NCI-H187 treated with DMSO at 0.1 percent for 48 hours (cell line): ENCODE data around the gene MAD2L2.
A peak's percentile ranks its signal among the peaks of the same experiment; 100 is the strongest.

ENCODE experiments used
- DNase-seq: peaks from one replicate; lab custom pipeline; 2025; lab: John Stamatoyannopoulos, UW

The MAD2L2 gene

GRCh38 chr1:11629184-11630016 is 51.5 kb downstream of the MAD2L2 start:
- peak; percentile 47 for DNase-seq

- DNase-seq, result no peak
Measured at GRCh38 chr1:11628767-11629166, 52.2 kb downstream of the MAD2L2 start.

GRCh38 chr1:11626551-11626950 is 54.4 kb downstream of the MAD2L2 start:
- DNase-seq, result no peak
